ENCODE measurements around the gene OTUD6A. TPM values are rescaled to one million over a fixed set of nuclear protein-coding genes. Genes with fewer than 3 reads are reported as not detected.

Gene OTUD6A
- total RNA-seq, 3 donors from 2014 or later, result not detected

GRCh38 chrX:70084592-70085240 is 22.5 kb downstream of the OTUD6A start:
- no peaks in the 10 kb centered on the region for H3K36me3 ChIP-seq
- H3K9me3 ChIP-seq, result no peaks in the 10 kb centered on the region
- TF ChIP-seq POLR2AphosphoS5 (IDR thresholded peaks at IDR 0.05), result no peak
- no peak for TF ChIP-seq CTCF (IDR thresholded peaks at IDR 0.05)
- TF ChIP-seq POLR2A (IDR thresholded peaks at IDR 0.05), result no peak
- H3K27ac ChIP-seq, result no peak overlapping the region
- peaks cover 0 to 42% of the 10 kb centered on the region in 2 donors for H3K27me3 ChIP-seq
- intact Hi-C loops (cut with DNase I; ENCODE audit: low total_unique reads), result no loop called here
- H3K4me1 ChIP-seq, result no peaks in the 10 kb centered on the region
- DNase-seq (ENCODE audit: low spot score in 2 of 2), result no peak
- H3K4me3 ChIP-seq, result no peak overlapping the region

- H3K36me3 ChIP-seq, result no peaks in the 10 kb centered on the region
- intact Hi-C loops (cut with DNase I; ENCODE audit: low total_unique reads), result no loop called here
- DNase-seq (ENCODE audit: low spot score in 2 of 2), result no peak
- no peaks in the 10 kb centered on the region for H3K9me3 ChIP-seq
- TF ChIP-seq CTCF (IDR thresholded peaks at IDR 0.05), result no peak
- no peak for TF ChIP-seq POLR2AphosphoS5 (IDR thresholded peaks at IDR 0.05)
- no peak for TF ChIP-seq POLR2A (IDR thresholded peaks at IDR 0.05)
- no peak overlapping the region for H3K4me3 ChIP-seq
- H3K4me1 ChIP-seq, result no peaks in the 10 kb centered on the region
- peaks cover 0 to 51% of the 10 kb centered on the region in 2 donors for H3K27me3 ChIP-seq
- no peak overlapping the region for H3K27ac ChIP-seq
Observed at GRCh38 chrX:70087857-70088630, 25.8 kb downstream of the OTUD6A start.

- TF ChIP-seq POLR2AphosphoS5 (IDR thresholded peaks at IDR 0.05), result no peak
- no peak for TF ChIP-seq POLR2A (IDR thresholded peaks at IDR 0.05)
- TF ChIP-seq CTCF (IDR thresholded peaks at IDR 0.05), result no peak
- Histone ChIP-seq H3K27ac (no peak overlapping the region), H3K9me3 (no peaks in the 10 kb centered on the region), H3K4me3 (no peak overlapping the region), H3K27me3 (peaks cover 0 to 50% of the 10 kb centered on the region in 2 donors), H3K4me1 (no peaks in the 10 kb centered on the region), H3K36me3 (no peaks in the 10 kb centered on the region)
- DNase-seq (ENCODE audit: low spot score in 2 of 2), result no peak
- intact Hi-C loops (cut with DNase I; ENCODE audit: low total_unique reads), result no loop called here
Observed at GRCh38 chrX:70088751-70089150, 26.5 kb downstream of the OTUD6A start.

GRCh38 chrX:70089604-70090297 is 27.5 kb downstream of the OTUD6A start:
- Histone ChIP-seq H3K9me3 (no peaks in the 10 kb centered on the region), H3K27me3 (peaks cover 0 to 40% of the 10 kb centered on the region in 2 donors), H3K4me1 (no peaks in the 10 kb centered on the region), H3K4me3 (no peak overlapping the region), H3K36me3 (no peaks in the 10 kb centered on the region), H3K27ac (no peak overlapping the region)
- TF ChIP-seq POLR2A (IDR thresholded peaks at IDR 0.05) (no peak), CTCF (IDR thresholded peaks at IDR 0.05) (no peak)
- DNase-seq (ENCODE audit: low spot score in 2 of 2), result no peak
- intact Hi-C loops (cut with DNase I; ENCODE audit: low total_unique reads), result no loop called here

- Histone ChIP-seq H3K36me3 (no peaks in the 10 kb centered on the region), H3K4me1 (no peaks in the 10 kb centered on the region), H3K27ac (no peak overlapping the region), H3K27me3 (peaks cover 0 to 45% of the 10 kb centered on the region in 2 donors), H3K4me3 (no peak overlapping the region), H3K9me3 (no peaks in the 10 kb centered on the region)
- intact Hi-C loops (cut with DNase I; ENCODE audit: low total_unique reads), result no loop called here
- no peak for TF ChIP-seq POLR2AphosphoS5 (IDR thresholded peaks at IDR 0.05)
- no peak for TF ChIP-seq CTCF (IDR thresholded peaks at IDR 0.05)
- no peak for DNase-seq (ENCODE audit: low spot score in 2 of 2)
Observed at GRCh38 chrX:70092247-70092646, 30.0 kb downstream of the OTUD6A start.

Measured in breast epithelium (tissue), 4 donors.